Aorta (tissue), 5 donors: ENCODE results near the gene HSD11B2. TPM values are rescaled to one million over a fixed set of nuclear protein-coding genes. Genes with fewer than 3 reads are reported as not detected.

ENCODE experiments used
- ATAC-seq: fragments of 200-7000 bp; cut with Tn5 transposase; one replicate; pipeline ENCODE4 v1.9.1; 2022; ENCODE audit warnings: moderate library complexity; ENCODE audit not compliant: low FRiP score
- DNase-seq, 2 donors: peaks; one replicate each; pipeline ENCODE4 v3.0.0-alpha.2; 2020
- H3K27ac ChIP-seq, 2 donors: one replicate each; pipeline ENCODE4 v1.5.1; 2013; ENCODE audit warnings: low read length in 2 of 2, mild to moderate bottlenecking in 2 of 2, moderate library complexity in 2 of 2, control low read depth in 1 of 2, inconsistent platforms in 1 of 2, low read depth in 1 of 2
- H3K27me3 ChIP-seq, 2 donors: one replicate each; pipeline ENCODE4 v1.6.1; 2013; ENCODE audit warnings: control low read depth in 1 of 2, low read length in 1 of 2, mild to moderate bottlenecking in 1 of 2, moderate library complexity in 1 of 2; ENCODE audit not compliant: insufficient read depth in 2 of 2, control insufficient read depth in 1 of 2
- H3K36me3 ChIP-seq, 2 donors: one replicate each; pipeline ENCODE4 v1.6.1; 2013; ENCODE audit warnings: control low read depth in 1 of 2, low read length in 1 of 2, mild to moderate bottlenecking in 1 of 2; ENCODE audit not compliant: insufficient read depth in 2 of 2, control insufficient read depth in 1 of 2
- H3K4me1 ChIP-seq, 2 donors: one replicate each; pipeline ENCODE4 v1.6.1; 2013; ENCODE audit warnings: low read length in 2 of 2, control low read depth in 1 of 2, mild to moderate bottlenecking in 1 of 2, moderate library complexity in 1 of 2; ENCODE audit not compliant: insufficient read depth in 2 of 2, control insufficient read depth in 1 of 2
- H3K4me3 ChIP-seq, 2 donors: one replicate each; pipeline ENCODE4 v1.5.1; 2013; ENCODE audit warnings: low read length in 2 of 2, control low read depth in 1 of 2, mild to moderate bottlenecking in 1 of 2
- H3K9me3 ChIP-seq: one replicate; pipeline ENCODE4 v1.6.1; 2013; ENCODE audit warnings: mild to moderate bottlenecking, low read length; ENCODE audit not compliant: control insufficient read depth
- WGBS, 2 donors: extraction: QIAGEN DNeasy Blood & Tissue Kit; methylation state at CpG; one replicate each; pipeline ENCODE4 v1.1.7; 2013; 5-methylcytosine and 5-hydroxymethylcytosine counted together
- intact Hi-C, 2 donors: fragments of 100-400 bp; cut with DNase I; formaldehyde crosslinking; loops; one replicate each; pipeline versions ENCODE4 v1.14.2 to v1.15.0; 2022
- polyA plus RNA-seq, 2 donors: library from polyadenylated mRNA; stranded (reverse); fragments of 200-250 nt; gene quantifications; one replicate each; pipeline ENCODE4 v1.2.3, GENCODE V29; 2013
- total RNA-seq, 2 donors: library from RNA; stranded (reverse); fragmentation: NEBNext Ultra II Directional; extraction: Animal tissue kit (Norgen Biotek cat#: 25700); gene quantifications; one replicate each; pipeline ENCODE4 v1.2.1, GENCODE V29; 2021
- donor health status: healthy with polysubstance abuse.
- donor health status: Bipolar disorder and iron deficiency.
- donor health status: DM: no; HTN: no; CAD: no.
- donor health status: DM: no; HTN: no; CAD: no.
- donor health status: DM: yes; HTN: yes; CAD: no.

HSD11B2 gene
- total and polyA plus RNA-seq, 4 donors: 1.1 to 13.3 TPM; not detected in 2

DNA sequence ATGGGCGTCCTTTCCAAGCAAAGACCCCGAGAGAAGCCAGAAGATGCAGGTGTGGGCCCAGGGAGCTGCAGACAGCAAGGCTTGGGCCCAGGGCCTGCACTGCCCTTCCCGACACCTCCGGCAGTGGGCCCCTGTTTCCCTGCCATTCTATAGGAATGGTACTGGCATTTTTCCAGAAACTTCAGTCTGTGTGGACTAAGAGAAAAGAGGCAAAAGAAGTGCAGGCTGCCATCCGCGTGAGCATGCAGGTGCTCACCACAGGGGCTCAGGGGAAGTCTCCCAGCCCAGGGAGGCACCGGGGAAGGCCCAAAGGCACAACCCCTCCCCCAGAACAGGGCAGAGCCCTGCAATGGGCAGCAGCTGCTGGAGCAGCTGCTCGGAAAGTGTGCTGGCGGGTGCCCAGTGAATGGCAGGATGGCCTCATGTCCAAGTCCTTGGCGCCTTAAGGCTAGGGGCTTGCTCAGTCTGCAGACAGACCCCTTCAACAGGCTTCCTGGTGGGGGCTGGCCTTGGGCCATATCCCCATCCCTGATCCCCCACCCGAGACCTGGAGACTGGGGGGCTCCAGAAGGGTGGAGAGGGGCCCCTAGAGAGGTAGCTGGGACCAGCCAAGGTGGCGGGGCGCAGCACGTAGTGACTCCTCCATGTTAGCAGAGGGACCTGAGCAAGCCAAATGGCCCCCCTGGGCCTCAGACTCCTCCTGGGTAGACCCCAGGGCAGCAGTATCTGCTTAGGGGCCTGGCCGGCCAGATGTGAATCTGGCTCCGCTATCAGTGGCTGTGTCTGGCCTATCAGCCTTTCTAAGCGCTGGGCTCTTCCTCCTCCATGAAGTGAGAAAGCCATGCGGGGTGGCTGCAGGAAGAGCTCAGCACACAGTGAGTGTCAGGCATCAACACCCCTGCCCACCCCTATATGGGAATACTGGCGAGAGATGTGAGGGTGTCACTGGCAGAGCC is 30.9 kb upstream of the HSD11B2 start:
- H3K4me3 ChIP-seq: no peak overlapping the region
- WGBS, 2 donors: 70 to 74% methylated on average over 19 of the region's 19 CpGs
- no peaks in the 10 kb centered on the region for H3K27me3 ChIP-seq
- H3K9me3 ChIP-seq: no peaks in the 10 kb centered on the region
- ATAC-seq (no peak), DNase-seq (peak in 1 of 2 donors; percentile 70)
- H3K27ac ChIP-seq: no peak overlapping the region
- intact Hi-C loops: no loop called here
- H3K36me3 ChIP-seq: no peaks in the 10 kb centered on the region
- H3K4me1 ChIP-seq: no peaks in the 10 kb centered on the region

DNA sequence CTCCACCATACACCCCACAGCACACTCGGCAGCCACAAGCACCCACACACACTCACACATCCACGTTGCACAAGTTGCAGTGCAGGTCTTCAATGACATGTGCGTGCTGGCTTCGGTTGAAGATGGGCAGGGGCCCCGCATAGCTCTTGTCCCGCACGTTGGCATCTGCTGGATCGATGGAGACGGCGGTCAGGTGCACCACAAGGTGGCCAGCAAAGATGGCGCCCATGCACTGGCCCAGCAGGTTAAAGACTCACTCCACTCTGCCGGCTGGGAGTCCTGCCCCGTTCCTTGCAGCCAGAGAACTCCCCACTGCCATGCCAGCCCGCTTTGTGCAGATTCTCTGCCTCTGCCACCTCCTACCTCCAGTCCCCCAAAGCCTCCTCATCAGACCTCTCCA is 30.0 kb upstream of the HSD11B2 start:
- intact Hi-C loops: no loop called here
- H3K27me3 ChIP-seq: no peaks in the 10 kb centered on the region
- H3K27ac ChIP-seq: no peak overlapping the region
- DNase-seq: peak in 1 of 2 donors; percentile 52
- no peaks in the 10 kb centered on the region for H3K36me3 ChIP-seq
- WGBS, 2 donors: 93 to 96% methylated on average over 14 of the region's 14 CpGs
- ATAC-seq: no peak
- no peak overlapping the region for H3K4me3 ChIP-seq
- H3K4me1 ChIP-seq: no peaks in the 10 kb centered on the region
- H3K9me3 ChIP-seq: no peaks in the 10 kb centered on the region

DNA sequence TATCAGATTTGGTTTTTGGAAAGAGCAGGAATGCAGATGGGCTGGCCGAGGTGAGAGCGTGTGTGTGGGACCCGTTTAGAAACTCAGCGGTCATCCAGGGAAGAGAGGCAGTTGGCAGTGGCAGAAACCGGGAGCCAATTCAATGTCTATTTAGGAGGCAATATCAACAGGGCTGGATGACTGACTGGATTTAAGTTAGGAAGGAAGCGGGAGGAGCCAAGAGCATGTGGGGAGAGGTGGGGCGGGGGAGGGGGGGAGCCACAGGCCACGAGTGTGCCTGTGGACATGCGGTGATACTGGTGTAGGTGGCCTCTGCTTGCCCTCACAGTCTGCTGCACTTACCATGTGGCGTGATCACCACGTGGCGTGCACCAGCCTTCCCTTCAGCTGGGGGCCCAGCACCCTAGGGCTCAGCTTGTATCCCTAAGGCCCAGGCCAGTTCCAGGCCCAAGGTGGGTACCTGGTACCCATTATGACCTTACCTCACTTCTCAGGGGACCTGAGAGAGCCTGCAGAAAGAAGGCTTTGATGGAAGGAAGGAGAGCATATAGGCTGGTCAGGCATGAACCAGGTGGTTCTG is 26.9 kb upstream of the HSD11B2 start:
- H3K9me3 ChIP-seq: no peaks in the 10 kb centered on the region
- H3K36me3 ChIP-seq: no peaks in the 10 kb centered on the region
- ATAC-seq (no peak), DNase-seq (peak in 1 of 2 donors; percentile 54)
- no peak overlapping the region for H3K27ac ChIP-seq
- H3K27me3 ChIP-seq: no peaks in the 10 kb centered on the region
- intact Hi-C loops: no loop called here
- no peak overlapping the region for H3K4me3 ChIP-seq
- no peaks in the 10 kb centered on the region for H3K4me1 ChIP-seq
- WGBS, 2 donors: 90 to 95% methylated on average over 12 of the region's 12 CpGs

DNA sequence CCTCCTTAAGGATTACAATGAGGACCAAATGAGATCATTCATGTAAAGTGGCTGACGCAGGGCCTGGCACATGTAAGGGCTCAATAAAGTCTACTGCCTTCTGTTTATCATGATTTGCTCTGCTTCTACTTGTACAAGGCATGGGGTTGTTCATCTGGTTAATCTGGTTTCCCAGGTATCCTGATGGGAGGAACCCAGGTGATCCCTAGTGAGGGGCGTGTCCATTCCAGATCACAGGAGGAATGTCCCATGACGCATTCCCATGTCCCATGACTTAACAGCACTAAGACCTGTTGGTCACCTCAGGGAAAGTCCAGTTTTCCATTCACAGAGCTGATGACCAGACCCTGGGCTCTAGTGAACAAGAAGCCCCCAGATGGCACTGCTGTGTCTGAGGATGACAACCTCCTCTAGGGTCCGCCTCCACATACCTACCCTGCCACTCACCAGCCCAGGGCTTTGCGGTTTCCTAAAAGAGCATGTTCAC is 26.1 kb upstream of the HSD11B2 start:
- Histone ChIP-seq H3K36me3 (no peaks in the 10 kb centered on the region), H3K9me3 (no peaks in the 10 kb centered on the region), H3K27ac (no peak overlapping the region), H3K4me1 (no peaks in the 10 kb centered on the region), H3K27me3 (no peaks in the 10 kb centered on the region), H3K4me3 (no peak overlapping the region)
- ATAC-seq (no peak), DNase-seq (peak in 1 of 2 donors; percentile 7)
- intact Hi-C loops: no loop called here
- 91 to 94% methylated on average over 5 of the region's 5 CpGs for WGBS, 2 donors

DNA sequence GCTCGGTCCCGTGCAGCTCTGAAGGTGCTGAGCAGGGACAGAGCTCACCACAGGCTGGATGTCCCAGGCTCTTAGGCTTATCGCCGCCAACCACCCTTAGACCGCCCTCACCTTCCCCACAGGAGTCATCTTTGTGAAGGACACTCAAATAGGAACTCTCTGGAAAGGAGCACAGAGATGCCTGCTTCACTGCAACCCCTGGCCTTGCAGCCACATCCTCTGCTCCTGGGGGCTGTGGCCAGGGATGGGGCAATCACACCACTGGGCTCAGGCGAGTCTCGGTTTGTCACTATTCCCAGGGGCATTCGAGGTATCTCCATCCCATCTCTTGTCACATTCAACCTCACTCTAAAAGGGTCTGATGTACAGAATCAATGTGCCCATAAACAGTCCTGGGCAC is 25.6 kb upstream of the HSD11B2 start:
- Histone ChIP-seq H3K27ac (no peak overlapping the region), H3K27me3 (no peaks in the 10 kb centered on the region), H3K4me1 (no peaks in the 10 kb centered on the region), H3K9me3 (no peaks in the 10 kb centered on the region), H3K4me3 (no peak overlapping the region), H3K36me3 (no peaks in the 10 kb centered on the region)
- intact Hi-C loops: no loop called here
- 92 to 94% methylated on average over 8 of the region's 8 CpGs for WGBS, 2 donors
- DNase-seq (no peak), ATAC-seq (no peak)

DNA sequence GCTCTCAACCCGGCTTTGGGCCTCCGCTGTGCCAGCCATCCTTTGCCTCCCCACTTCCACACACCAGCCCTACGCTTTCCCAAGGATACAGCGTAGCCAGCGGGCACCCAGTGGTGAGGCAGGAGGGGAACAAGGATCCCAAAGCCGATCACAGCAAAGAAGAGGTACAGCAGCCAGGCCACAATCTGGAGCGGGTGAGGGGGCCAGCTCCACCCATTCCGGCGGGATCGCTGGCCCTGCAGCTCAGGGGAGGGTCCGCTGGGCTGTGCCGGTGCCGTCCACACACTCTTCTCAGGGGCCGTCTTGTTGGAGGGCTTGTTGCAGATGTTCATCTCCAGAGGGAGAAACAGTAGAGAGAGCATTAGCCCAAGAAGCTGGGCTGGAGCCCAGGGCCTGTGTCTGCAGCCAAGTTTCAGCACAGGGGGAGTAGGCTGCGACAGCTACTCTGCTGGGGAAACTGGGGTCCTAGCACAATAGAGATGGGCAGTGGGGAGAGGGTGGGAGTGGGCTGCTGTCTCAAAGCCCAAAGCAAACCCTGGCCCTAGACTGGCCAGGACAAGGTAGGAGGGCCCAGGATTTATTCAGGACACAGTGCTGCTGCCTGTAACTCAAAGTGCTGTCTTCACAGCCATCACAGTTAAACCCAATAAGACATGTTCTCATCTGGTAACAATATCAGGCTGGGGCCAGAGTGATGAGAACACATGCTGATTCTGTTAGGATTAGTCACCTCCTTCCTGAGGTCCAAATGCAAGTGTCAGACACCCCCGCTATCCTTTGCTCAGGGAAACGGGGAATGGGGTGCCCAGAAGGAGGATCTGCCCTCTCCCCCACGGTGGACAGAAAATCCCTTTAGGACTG is 24.6 kb upstream of the HSD11B2 start:
- Histone ChIP-seq H3K4me3 (no peak overlapping the region), H3K27ac (no peak overlapping the region)
- intact Hi-C loops: no loop called here

DNA sequence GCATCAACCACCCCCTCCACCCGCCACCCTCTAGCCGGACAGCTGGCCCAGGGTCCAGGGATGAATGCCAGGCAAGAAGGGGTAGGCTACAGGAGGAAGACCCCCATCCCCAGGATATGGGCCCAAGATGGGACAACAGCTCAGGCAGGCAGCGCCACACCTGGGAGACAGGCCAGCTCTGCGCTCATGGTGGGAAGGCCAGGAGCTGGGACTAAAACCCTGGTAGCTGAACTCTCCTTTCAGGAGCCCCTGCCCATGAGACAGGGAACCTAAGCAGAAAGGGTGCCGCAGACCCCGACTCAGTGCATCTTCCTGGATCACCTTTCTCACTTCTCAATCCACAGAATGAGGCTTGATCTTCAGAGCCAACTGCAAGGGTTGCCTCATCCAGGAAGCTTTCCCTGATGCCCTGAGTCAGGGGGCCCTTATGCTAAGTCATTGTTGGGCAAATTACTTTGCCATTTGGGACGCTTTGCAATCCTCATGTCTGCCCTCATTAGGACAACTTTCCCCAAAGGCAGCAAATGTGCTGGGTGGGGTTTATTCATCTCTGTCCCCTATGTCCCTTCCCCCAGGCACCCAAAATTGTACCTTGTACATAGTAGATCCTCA is 23.6 kb upstream of the HSD11B2 start:
- Histone ChIP-seq H3K4me3 (no peak overlapping the region), H3K4me1 (no peaks in the 10 kb centered on the region), H3K9me3 (no peaks in the 10 kb centered on the region), H3K36me3 (no peaks in the 10 kb centered on the region), H3K27ac (no peak overlapping the region), H3K27me3 (no peaks in the 10 kb centered on the region)
- intact Hi-C loops: no loop called here
- DNase-seq (no peak), ATAC-seq (no peak)
- 91 to 96% methylated on average over 7 of the region's 7 CpGs for WGBS, 2 donors

More for the DNA sequence above, 24.6 kb upstream of the HSD11B2 start:
- WGBS, 2 donors: 64 to 74% methylated on average over 18 of the region's 18 CpGs
- peak; percentile 68 for ATAC-seq
- no peaks in the 10 kb centered on the region for H3K9me3 ChIP-seq
- no peaks in the 10 kb centered on the region for H3K27me3 ChIP-seq
- DNase-seq: no peak
- no peaks in the 10 kb centered on the region for H3K4me1 ChIP-seq
- H3K36me3 ChIP-seq: no peaks in the 10 kb centered on the region

DNA sequence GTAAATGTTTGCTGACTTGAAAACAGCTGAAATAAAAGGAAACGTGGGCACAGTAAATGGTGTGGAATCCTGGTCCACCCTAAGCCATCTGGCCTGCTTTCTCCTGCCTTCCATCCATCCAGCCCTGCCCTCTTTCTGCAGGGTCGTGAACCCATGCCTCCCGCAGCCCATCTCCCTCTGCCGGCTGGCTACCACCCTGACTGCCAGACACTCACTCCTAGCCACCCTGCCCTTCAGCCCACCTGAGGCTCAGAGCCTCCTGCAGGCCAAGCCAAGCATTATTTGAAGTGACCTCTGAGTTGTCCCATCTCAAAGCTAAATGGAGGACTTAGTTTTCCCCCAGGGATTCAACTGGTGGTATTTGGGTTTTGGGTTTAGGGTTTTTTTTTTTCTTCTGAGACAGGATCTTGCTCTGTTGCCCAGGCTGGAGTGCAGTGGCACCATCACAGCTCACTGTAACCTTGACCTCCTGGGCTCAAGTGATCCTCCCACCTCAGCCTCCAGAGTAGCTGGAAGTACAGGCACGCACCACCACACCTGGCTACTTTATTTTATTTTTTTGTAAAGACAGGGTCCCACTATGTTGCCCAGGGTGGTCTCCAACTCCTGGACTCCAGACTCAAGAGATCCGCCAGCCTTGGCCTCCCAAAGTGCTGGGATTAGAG is 23.0 kb upstream of the HSD11B2 start:
- H3K36me3 ChIP-seq: no peaks in the 10 kb centered on the region
- intact Hi-C loops: no loop called here
- DNase-seq (no peak), ATAC-seq (no peak)
- no peak overlapping the region for H3K4me3 ChIP-seq
- H3K27me3 ChIP-seq: no peaks in the 10 kb centered on the region
- no peak overlapping the region for H3K27ac ChIP-seq
- no peaks in the 10 kb centered on the region for H3K9me3 ChIP-seq
- 84 to 85% methylated on average over 6 of the region's 6 CpGs for WGBS, 2 donors
- H3K4me1 ChIP-seq: no peaks in the 10 kb centered on the region
